Measurements from ENCODE around the gene OR4M1.
"Not testable (repeated sequence)": the region's sequence is repeated elsewhere in the genome, so short reads cannot be mapped to it uniquely, and the experiment has no call there.

OR4M1 gene, protein sequence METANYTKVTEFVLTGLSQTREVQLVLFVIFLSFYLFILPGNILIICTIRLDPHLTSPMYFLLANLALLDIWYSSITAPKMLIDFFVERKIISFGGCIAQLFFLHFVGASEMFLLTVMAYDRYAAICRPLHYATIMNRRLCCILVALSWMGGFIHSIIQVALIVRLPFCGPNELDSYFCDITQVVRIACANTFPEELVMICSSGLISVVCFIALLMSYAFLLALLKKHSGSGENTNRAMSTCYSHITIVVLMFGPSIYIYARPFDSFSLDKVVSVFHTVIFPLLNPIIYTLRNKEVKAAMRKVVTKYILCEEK

DNA sequence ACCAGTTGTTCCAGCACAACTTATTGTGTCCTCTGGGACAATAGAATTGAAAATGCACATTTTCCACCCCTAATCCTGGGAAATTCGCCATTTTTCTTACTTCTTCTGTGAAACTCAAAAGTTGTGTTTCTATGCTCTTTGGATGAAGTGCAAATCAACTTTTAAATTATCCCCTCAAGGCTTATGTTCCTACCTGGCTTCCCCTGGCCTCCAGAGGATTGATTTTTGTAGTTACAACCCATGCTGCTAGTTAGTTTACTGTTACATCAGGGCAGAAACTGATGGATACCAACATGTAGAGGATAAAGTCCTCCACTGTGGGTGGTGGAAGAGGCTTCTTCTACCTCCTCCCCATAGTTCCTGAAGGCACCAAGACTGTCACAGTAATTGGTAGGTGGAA, at the start of gene OR4M1:
Gene OR4M1, plus strand, starts transcription at position 301 of the 400 bp plus-strand sequence. CDS start 6,819 bp downstream, outside the sequence.
- not testable (repeated sequence) for DNase-seq

DNA sequence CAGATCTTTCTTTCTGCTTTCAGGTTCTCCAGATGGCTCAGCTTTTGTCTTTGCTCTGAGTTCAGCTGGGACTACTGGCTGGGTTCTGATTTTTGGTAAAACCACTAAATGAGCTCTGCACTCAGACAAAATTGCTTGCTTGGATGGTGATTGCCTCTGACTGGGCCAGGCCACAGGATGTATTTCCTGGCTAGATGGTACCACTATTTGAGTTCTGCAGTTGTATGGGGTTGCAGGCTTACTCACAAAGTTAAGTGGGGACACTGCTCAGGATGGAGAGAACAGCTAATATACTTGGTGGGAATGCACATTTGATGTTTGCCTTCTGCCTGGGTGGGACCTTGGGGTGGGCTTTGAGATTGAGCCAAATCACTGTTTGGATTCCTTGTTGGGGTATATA, 43.9 kb upstream of the OR4M1 start:
- no peak for DNase-seq

DNA sequence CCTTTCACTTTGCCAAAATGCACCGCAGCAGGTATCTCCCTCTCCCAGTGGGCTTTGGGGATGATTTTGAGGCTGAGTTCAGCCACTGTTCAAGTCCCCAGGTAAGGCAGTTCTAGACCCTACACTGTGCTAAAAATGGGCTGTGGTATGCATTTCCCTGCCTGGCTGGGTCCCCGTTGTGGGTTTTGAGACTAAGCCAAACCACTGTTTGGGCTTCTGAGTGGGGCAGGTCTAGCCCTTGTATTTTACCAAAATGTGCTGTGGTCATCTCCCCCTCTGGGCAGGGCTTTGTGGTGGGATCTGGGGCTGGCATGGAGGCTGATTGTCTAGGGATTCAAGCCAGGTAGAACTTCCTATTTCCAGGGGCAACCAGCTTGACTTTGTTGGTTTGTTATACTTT, 43.5 kb upstream of the OR4M1 start:
- DNase-seq, result no peak

DNA sequence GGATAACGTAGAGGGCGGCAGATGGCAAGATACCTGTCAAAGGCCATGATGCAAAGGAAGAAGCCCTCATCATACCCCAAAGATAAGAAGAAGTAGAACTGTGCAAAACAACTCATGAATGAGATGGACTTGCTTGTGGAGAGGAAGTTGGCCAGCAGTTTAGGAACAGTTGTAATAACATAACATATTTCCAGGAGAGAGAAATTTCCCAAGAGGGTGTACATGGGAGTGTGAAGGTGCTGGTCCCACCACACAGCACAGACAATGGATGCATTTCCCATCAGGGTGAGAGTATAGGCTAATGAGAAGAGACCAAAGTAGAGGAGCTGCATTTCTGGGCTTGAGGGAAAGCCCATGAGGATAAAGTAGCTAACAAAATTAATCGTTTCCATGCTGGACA, 39.4 kb upstream of the OR4M1 start:
- not testable (repeated sequence) for DNase-seq

DNA sequence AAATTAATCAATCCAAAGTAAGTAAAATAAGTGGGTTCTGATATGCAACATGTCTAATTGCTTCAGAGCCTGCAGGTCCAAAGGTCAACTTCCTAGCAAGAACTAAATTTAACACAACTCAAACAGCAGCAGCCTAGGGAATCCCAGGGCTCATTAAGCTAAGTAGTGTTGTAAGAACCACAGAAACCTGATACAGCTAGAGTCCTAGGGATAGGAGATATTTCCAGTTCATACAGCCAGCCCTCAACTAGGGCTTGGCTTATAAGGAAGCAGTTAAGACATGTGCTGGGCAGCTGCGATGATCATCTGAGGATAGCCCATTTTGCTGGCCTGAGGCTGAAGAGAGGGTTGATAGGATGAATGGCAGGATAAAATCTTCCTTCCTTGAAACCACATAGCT, 30.0 kb upstream of the OR4M1 start, which contains the start of gene OR4Q3:
Gene OR4Q3, plus strand, starts transcription at position 316 of the 400 bp plus-strand sequence.
- DNase-seq, result no peak

DNA sequence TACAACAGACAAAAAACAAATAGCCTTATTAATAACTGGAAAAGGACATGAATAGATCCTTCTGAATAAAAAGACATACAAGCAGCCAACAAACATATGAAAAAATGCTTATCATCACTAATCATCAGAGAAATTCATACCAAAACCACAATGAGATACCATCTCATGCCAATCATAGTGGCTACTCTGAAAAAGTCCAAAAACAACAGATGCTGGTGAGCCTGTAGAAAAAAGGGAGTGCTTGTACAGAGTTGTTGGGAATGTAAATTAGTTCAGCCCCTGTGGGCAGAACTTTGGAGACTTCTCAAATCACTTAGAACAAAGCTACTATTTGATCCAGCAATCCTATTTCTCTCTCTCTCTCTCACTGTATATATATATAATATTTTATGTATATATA, 21.0 kb upstream of the OR4M1 start:
- not testable (repeated sequence) for DNase-seq

DNA sequence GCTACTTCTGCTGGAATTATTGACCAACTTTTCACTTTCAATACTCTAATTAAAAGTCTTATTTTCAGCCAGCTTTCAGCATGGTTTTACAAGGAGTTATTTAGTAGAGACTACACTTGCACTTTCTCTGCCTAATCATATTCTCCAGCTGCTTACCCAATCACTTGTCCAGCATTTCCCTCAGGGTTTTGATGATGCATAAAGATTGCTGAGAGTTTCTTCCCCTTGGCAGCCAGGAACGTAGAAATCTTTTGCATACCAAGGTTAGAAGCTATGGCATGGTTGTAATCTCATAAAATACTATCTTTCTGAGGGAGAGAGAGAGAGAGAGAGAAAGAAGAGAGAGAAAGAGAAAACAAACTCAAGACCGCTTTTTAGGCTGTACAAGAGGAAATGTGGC, 19.1 kb upstream of the OR4M1 start:
- no peak for DNase-seq

DNA sequence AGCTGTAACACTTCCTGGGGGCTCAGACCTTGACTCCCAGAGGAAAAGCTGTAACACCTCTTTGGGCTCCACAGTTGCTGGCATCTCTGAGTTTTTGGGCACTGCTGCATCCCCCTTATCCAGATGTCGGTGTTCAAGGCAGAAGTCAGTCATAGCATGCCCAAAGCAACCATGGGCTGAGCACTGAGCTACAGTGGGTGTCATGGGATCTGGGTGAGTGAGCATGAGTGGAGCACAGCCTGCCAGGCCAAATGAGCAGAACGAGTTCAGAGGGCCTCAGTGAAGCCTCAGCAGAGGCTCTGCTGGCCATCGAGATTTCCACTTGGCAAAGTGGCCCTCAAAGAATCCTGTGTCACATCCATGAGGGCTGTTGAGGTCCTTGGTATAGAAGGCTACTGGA, 1.8 kb upstream of the OR4M1 start:
- not testable (repeated sequence) for DNase-seq

DNA sequence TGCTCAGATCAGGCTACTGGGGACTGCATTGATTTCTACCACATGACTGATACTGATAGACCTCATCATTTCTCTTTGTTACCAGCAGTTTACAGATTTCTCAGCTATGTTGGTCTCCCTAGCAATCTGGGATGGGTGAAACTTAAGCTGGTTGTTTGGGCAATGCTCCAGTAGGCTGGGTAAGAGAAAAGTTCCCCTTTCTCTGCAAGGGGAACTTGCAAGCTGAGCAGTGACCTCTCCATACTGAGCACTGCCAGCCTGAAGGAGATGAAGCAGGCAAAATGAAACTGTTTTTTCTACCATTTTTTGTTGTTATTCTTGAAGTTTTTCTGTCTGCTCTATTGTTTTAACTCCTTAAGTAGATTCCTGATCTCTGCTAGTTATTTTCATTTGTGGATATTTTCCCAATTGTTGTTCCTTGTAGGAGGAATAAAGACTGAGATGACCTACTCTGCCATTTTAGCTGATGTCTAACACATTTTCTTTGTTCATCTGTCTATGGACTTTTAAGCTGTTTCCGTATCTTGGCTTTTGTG, 1.3 kb upstream of the OR4M1 start:
- DNase-seq, result no peak

DNA sequence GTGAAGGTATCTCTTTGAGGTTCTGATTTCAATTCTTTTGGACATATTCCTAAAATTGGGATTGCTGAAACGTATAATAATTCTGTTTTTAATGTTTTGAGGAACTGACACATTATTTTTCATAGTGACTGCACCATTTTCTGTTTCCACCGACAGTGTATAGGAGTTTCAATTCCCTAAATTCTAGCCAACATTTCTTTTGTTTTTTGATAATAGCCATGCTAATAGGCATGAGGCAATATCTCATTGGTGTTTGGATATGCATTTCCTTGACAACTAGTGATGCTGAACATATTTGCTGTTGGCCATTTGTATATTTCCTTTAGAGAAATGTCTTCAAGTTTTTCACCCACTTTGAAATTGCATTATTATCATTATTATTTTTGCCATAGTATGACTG, 850 bp upstream of the OR4M1 start:
- DNase-seq, result not testable (repeated sequence)

DNA sequence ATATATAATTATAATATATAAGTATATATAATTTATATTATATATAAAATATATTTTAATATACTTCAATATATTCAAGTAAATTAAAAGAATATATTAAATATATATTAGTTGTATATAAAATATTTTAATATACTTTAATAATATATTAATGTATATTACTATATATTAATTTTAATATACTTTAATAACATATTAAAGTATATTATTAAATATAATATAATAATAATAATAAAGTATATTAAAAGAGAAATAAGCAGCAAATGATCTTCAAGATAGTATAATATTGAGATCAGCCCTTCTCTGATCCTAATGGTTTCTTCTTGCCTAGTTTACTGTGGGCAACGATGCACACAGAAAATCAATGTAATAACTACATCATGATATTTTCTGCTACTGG, 2.3 kb downstream of the OR4M1 start:
- no peak for DNase-seq

DNA sequence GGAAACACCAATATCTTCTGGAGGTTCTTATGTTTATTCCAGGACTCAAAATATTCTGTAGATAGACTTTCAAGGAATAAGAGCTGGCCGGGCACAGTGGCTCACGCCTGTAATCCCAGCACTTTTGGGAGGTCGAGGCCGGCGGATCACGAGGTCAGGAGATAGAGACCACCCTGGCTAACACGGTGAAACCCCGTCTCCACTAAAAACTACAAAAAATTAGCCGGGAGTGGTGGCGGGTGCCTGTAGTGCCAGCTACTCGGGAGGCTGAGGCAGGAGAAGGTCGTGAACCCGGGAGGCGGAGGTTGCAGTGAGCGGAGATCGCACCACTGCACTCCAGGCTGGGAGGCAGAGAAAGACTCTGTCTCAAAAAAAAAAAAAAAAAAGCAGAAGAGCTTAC, 12.5 kb downstream of the OR4M1 start:
- DNase-seq, result not testable (repeated sequence)

DNA sequence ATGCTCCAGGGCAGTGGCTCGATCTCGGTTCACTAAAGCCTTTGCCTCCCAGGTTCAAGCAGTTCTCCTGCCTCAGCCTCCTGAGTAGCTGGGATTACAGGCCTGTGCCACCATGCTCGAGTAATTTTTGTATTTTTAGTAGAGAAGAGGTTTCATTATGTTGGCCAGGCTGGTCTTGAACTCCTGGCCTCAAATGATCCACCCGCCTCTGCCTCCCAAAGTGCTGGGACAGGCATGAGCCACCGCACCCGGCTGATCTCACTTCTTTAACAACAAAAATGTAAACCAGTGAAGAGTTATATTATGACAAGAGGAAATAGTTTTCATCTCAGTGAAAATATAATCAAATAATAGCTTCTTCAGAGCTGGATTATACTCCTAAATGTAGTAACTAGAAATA, 14.0 kb downstream of the OR4M1 start:
- not testable (repeated sequence) for DNase-seq

DNA sequence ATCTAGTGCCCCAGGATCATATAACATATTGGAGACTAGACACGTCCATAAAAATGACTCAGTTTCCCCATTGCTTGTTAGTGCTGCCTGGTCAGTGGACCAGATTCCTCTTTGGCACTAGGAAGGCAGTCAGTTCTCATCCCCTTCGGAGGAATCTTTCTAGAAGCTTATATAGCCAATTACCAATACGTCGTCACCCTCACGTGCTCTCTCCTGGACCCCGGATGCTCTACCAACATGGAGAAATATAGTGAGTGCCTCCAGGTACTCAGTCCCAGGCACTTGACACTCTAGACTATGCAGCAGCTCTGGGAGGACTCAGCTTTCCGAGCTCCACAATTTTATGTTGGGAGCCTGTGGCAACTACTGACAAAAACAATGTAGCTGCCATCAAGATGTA, 14.8 kb downstream of the OR4M1 start:
- not testable (repeated sequence) for DNase-seq

DNA sequence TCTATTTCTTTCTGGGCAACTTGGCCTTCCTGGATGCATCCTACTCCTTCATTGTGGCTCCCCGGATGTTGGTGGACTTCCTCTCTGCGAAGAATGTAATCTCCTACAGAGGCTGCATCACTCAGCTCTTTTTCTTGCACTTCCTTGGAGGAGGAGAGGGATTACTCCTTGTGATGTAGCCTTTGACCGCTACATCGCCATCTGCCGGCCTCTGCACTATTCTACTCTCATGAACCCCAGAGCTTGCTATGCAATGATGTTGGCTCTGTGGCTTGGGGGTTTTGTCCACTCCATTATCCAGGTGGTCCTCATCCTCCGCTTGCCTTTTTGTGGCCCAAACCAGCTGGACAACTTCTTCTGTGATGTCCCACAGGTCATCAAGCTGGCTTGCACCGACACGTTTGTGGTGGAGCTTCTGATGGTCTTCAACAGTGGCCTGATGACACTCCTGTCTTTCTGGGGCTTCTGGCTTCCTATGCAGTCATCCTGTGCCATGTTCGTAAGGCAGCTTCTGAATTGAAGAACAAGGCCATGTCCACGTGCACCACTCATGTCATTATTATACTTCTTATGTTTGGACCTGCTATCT, 23.3 kb downstream of the OR4M1 start:
- not testable (repeated sequence) for DNase-seq

DNA sequence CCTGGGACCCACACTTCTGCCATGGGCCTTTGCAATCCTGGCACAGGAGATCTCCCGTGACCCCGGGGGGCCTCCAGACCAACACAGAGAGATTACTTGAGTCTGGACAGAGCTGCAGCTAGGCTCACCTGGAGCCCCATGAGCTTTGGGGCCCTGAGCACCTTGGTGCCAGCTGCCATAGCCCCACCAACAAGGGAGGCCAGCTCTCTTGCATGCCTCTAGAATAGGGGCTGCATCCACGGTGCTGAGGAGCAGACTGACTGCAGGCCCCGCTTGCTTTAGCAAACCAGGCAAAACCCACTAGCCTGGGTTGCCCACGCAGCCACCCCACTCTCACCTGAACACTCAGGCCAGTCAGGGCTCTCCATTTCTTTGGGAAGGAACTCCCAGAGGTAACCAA, 26.6 kb downstream of the OR4M1 start:
- DNase-seq, result no peak

DNA sequence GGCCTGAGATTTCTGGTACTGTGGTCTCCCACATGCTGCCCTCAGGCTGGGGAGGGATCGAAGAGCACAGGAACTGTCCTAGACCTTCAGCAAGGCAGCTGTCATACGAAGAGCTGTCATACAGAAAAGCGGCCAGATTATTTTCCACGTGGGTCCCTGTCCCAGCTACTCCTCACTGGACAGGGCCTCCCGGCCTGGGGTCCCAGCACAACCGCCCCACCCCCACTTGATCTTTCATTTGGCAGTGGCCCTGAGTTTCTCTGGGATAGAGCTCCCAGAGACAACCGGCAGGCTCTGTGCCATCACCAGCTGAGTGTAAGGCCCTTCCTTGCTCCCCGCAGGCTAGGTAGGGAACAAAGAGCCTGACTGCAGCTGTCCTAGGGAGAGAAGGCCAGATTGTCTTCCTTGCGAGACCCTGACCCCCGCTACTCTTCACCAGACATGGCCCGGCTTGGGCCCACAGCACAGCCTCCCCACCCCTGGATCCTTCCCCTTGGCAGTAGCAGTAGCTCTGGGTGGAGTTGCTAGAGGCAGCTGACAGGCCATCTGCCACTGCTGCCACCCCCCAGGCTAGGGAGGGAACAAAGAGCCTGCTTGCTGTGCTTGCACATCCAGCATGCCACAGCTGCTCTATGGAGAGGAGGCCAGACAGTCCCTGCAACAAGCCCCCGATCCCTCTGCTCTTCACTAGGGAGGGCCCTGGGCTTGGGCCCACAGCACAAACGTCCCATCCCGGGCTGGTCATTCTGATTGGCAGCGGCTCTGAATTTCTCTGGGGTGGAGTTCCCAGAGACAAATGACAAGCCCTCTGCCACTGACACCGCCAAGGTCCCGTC, 27.2 kb downstream of the OR4M1 start:
- DNase-seq, result no peak

DNA sequence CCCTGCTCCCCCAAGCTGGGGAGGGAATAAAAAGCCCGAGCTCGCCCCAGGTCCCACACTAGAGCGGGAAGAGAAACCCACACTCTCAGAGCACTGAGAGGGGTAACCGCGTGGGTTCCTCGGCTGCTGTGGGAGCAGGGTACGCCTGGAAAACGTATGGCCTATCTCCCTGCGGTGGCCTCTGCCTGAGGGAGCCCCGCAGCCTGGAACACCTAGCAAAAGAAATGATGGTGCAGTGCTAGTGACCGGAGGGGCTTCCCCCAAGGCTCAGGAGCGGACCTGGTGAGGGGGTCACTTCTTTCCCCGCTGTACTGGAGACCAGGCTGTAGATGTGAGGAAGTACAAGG, 27.8 kb downstream of the OR4M1 start:
- no peak for DNase-seq

DNA sequence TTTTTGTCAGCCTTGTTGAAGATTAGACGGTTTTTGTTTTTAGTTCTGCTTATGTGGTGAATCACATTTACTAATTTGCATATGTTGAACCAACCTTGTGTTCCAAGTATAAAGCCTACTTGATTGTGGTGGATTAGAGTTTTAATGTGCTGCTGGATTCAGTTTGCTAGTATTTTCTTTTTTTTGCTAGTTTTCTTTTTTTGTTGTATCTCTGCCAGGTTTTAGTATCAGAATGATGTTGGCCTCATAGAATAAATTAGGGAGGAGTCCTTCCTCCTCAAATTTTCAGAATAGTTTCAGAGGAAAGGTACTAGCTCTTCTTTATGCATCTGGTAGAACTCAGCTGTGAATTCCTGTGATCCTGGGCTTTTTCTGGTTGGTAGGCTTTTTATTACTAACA, 30.2 kb downstream of the OR4M1 start, which contains the start of gene OR4N2:
Gene OR4N2, plus strand, starts transcription at position 301 of the 400 bp plus-strand sequence. CDS start 23,679 bp downstream, outside the sequence.
- DNase-seq, result not testable (repeated sequence)

DNA sequence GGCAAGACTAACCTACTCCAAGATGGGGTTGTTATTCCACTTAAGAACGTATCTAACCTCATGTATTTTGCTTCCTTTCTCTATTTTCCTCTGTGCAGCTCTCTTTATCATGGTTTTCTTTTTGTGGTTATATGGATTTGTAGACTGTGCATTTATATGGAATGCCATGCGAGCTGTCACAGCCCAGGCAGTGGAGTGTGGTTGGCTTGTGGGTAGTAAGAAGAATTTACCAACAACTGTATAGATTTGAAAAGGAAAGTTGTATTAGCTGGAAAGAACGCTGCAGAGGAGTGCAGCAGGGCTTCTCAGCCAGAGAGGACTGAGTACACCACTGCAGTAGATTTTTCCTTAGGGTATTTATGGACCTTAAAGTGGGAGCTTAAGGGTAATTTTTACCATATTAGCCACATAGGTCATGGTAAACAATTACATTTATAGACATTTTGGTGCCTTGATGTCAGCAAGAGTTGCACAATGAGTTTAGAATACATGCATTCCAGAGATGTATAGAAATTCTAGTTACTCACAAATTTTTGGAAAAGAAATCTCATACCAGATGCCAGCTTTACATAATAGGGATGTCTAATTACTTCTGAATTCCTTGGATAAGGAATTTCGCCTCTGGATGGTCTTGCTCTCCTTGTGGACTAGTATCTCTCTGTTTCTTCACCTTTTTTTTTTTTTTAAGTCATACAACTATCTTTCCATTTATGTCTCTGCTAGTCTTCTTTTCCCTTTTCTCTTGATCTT, 40.0 kb downstream of the OR4M1 start:
- DNase-seq, result not testable (repeated sequence)

DNA sequence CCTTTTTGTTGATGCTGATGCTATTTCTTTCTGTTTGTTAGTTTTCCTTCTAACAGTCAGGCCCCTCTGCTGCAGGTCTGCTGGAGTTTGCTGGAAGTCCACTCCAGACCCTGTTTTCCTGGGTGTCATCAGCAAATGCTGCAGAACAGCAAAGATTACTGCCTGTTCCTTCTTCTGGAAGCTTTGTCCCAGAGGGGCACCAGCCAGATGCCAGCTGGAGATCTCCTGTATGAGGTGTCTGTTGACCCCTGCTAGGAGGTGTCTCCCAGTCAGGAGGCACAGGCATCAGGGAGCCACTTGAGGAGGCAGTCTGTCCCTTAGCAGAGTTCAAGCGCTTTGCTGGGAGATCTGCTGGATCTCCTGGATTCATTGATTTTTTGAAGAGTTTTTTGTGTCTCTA, 46.6 kb downstream of the OR4M1 start:
- DNase-seq, result not testable (repeated sequence)

DNA sequence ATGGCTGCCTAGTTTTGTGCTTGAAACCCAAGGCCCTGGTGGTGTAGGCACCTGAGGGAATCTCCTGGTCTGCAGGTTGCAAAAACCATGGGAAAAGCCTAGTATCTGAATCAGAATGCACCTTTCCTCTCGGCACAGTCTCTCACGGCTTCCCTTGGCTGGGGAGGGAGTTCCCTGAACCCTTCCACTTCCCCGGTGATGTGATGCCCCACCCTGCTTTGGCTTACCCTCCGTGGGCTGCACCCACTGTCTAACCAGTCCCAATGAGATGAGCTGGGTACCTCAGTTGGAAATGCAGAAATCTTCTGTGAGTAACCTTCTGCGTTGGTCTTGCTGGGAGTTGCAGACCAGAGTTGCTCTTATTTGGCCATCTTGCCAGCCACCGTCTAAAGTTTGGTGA, 47.7 kb downstream of the OR4M1 start:
- not testable (repeated sequence) for DNase-seq

DNA sequence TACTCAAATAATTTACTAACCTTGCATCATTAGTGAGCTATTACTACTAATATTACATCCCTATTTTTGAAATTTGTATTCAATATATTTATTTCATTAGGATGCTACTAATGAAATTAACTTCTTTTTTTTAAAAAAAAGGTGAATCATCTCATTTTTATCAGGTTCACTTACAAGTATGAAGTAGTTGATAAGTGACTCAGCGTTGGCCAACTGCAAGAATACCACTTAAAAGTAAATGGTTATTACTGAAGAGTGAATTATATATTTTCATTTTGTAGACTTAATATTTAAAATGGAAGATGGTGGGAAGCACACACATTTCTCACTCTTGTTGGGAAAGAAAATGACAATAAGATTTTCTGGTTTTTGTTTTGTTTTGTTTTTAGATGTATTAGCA, 49.9 kb downstream of the OR4M1 start:
- no peak for DNase-seq
